Measurements from ENCODE around the gene EPS8L2. TPM values are rescaled to one million over a fixed set of nuclear protein-coding genes. Genes with fewer than 3 reads are reported as not detected.

EPS8L2 gene
- total and polyA plus RNA-seq, 10 donors, result 4.2 to 14.7 (median 7.3) TPM

DNA sequence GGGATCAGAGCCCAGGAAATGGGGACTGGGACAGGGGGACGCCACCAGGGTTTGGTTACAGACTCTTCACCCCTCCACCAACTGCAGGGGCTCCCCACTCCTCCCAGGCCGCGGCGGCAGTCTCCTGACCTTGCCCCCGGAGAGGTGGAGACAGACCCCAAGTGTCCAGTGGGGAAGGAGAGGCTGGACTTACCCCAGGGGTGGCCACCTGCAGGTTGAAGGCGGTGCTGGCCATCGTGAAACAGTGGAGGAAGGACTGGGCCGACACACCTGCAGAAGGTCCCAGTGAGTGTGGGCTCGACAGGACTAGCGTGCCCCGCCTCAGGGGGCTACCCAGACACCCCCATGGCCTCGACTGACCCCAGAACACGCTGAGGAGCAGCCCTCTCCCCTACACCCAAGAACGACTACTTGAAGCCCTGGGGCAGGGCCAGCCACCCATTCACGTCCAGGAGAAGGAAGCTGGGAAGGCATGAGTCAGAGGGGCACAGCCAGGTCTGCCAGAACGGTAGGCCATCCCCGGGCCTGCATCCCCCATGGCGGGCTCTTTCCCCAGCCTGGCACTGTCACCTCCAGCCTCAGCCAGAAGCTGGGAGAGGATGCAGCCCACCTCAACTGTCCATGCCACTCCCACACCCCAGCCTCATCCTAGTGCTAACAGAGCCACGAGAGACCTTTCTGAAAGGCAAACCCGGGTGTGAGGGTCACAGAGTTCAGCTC lies 69.0 kb downstream of the EPS8L2 start:
- H3K36me3 ChIP-seq, result peaks cover 0 to 49% (median 38%) of the 10 kb centered on the region in 6 donors
- no peak overlapping the region for H3K27ac ChIP-seq
- intact Hi-C loops (cut with DNase I; ENCODE audit: low total_unique reads), result no loop called here
- H3K9me3 ChIP-seq, result no peaks in the 10 kb centered on the region
- H3K4me1 ChIP-seq, result peaks cover 14 to 66% (median 44%) of the 10 kb centered on the region in 6 donors
- TF ChIP-seq POLR2AphosphoS5 (IDR thresholded peaks at IDR 0.05), result peak in 1 of 3 donors; percentile 7
- TF ChIP-seq, protein P1, sequence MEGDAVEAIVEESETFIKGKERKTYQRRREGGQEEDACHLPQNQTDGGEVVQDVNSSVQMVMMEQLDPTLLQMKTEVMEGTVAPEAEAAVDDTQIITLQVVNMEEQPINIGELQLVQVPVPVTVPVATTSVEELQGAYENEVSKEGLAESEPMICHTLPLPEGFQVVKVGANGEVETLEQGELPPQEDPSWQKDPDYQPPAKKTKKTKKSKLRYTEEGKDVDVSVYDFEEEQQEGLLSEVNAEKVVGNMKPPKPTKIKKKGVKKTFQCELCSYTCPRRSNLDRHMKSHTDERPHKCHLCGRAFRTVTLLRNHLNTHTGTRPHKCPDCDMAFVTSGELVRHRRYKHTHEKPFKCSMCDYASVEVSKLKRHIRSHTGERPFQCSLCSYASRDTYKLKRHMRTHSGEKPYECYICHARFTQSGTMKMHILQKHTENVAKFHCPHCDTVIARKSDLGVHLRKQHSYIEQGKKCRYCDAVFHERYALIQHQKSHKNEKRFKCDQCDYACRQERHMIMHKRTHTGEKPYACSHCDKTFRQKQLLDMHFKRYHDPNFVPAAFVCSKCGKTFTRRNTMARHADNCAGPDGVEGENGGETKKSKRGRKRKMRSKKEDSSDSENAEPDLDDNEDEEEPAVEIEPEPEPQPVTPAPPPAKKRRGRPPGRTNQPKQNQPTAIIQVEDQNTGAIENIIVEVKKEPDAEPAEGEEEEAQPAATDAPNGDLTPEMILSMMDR (IDR thresholded peaks at IDR 0.05 in 8 of 11, conservative IDR thresholded peaks at IDR 0.05 in 3 of 11), result no peak
- H3K4me3 ChIP-seq, result no peak overlapping the region
- 78 to 85% (median 81%) methylated on average over 19 to 20 of the region's 20 CpGs for WGBS, 5 donors
- DNase-seq, result peak; percentile 76
- no peaks in the 10 kb centered on the region for H3K27me3 ChIP-seq (replicated peaks in 1 of 7)

DNA sequence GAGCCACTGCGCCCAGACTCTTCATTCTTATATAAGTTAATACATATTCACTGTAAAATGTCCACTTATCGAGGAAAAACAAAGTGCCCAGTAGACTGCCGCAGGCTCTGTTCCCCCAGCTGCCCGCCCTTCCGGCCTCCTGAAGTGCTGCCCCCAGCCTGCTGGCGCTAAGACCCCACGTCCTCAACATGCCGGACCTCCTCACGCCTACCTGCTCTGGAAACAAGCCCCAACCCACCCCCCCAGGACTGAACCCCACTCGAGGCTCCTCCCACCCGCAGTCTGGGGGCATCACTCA lies 70.2 kb downstream of the EPS8L2 start:
- no peak for DNase-seq
- 30 to 44% (median 42%) methylated on average over 10 to 11 of the region's 11 CpGs for WGBS, 5 donors
- Histone ChIP-seq H3K4me3 (peak overlapping the region; percentile 46 to 97 (median 76)), H3K36me3 (peaks cover 0 to 37% (median 26%) of the 10 kb centered on the region in 6 donors), H3K4me1 (peaks cover 14 to 73% (median 44%) of the 10 kb centered on the region in 6 donors), H3K9me3 (no peaks in the 10 kb centered on the region), H3K27ac (peak overlapping the region in 2 of 8 donors; percentile 88 to 91), H3K27me3 (replicated peaks in 1 of 7) (no peaks in the 10 kb centered on the region)
- intact Hi-C loops (cut with DNase I; ENCODE audit: low total_unique reads), result no loop called here
- TF ChIP-seq, protein P1 (IDR thresholded peaks at IDR 0.05 in 8 of 11, conservative IDR thresholded peaks at IDR 0.05 in 3 of 11), result no peak
- TF ChIP-seq POLR2AphosphoS5 (IDR thresholded peaks at IDR 0.05), result no peak
- no peak for TF ChIP-seq POLR2A (IDR thresholded peaks at IDR 0.05)

GRCh38 chr11:776561-777287 lies 70.7 kb downstream of the EPS8L2 start:
- H3K36me3 ChIP-seq, result peaks cover 0 to 32% (median 21%) of the 10 kb centered on the region in 6 donors
- no peaks in the 10 kb centered on the region for H3K27me3 ChIP-seq (replicated peaks in 1 of 7)
- WGBS, 5 donors, result 0 to 2% (median 2%) methylated on average over 25 to 65 of the region's 65 CpGs
- H3K4me3 ChIP-seq, result peak overlapping the region; percentile 46 to 97 (median 76)
- H3K27ac ChIP-seq, result peak overlapping the region; percentile 43 to 91 (median 84)
- intact Hi-C loops (cut with DNase I; ENCODE audit: low total_unique reads), result no loop called here
- H3K4me1 ChIP-seq, result peaks cover 14 to 74% (median 44%) of the 10 kb centered on the region in 6 donors
- peak; percentile 88 for DNase-seq
- no peak for TF ChIP-seq POLR2AphosphoS5 (IDR thresholded peaks at IDR 0.05)
- TF ChIP-seq, protein P1 (IDR thresholded peaks at IDR 0.05 in 8 of 11, conservative IDR thresholded peaks at IDR 0.05 in 3 of 11), result no peak
- TF ChIP-seq POLR2A (IDR thresholded peaks at IDR 0.05), result no peak
- no peaks in the 10 kb centered on the region for H3K9me3 ChIP-seq

Other genes with a start within 250 kb of the EPS8L2 start
- gene RNH1, start 199.0 kb upstream of the EPS8L2 start, total RNA-seq, result 100 to 1,000 TPM; 133 to 159 (median 147) TPM
- 100 to 1,000 TPM in 1 of 3 donors, 10 to 100 TPM in 2; 72.8 to 143 (median 83.8) TPM for gene RNH1, start 199.0 kb upstream of the EPS8L2 start, polyA plus RNA-seq
- 10 to 100 TPM; 16.6 to 33.6 (median 30.3) TPM for gene HRAS, start 170.7 kb upstream of the EPS8L2 start, total RNA-seq
- 10 to 100 TPM; 70.0 to 90.9 (median 90.7) TPM for gene HRAS, start 170.7 kb upstream of the EPS8L2 start, polyA plus RNA-seq
- 1 to 10 TPM; 1.0 to 3.3 (median 2.2) TPM for gene LRRC56, start 168.7 kb upstream of the EPS8L2 start, total RNA-seq
- gene LRRC56, start 168.7 kb upstream of the EPS8L2 start, polyA plus RNA-seq, result 1 to 10 TPM; 2.2 to 4.6 (median 4.1) TPM
- 10 to 100 TPM in 1 of 7 donors, 1 to 10 TPM in 6; 3.9 to 10.1 (median 6.3) TPM for gene LMNTD2, start 145.5 kb upstream of the EPS8L2 start, total RNA-seq
- gene LMNTD2, start 145.5 kb upstream of the EPS8L2 start, polyA plus RNA-seq, result 1 to 10 TPM; 5.0 to 8.3 (median 5.1) TPM
- gene RASSF7, start 145.3 kb upstream of the EPS8L2 start, total RNA-seq, result 10 to 100 TPM in 6 of 7 donors, 1 to 10 TPM in 1; 8.3 to 39.6 (median 20.4) TPM
- 10 to 100 TPM; 29.7 to 34.5 (median 30.7) TPM for gene RASSF7, start 145.3 kb upstream of the EPS8L2 start, polyA plus RNA-seq
- gene PHRF1, start 129.8 kb upstream of the EPS8L2 start, total RNA-seq, result 10 to 100 TPM; 24.2 to 41.5 (median 33.2) TPM
- gene PHRF1, start 129.8 kb upstream of the EPS8L2 start, polyA plus RNA-seq, result 10 to 100 TPM in 1 of 3 donors, 1 to 10 TPM in 2; 7.3 to 27.6 (median 8.4) TPM
- gene IRF7, start 90.3 kb upstream of the EPS8L2 start, total RNA-seq, result 10 to 100 TPM; 53.0 to 88.8 (median 85.3) TPM
- 10 to 100 TPM; 52.3 to 99.1 (median 73.9) TPM for gene IRF7, start 90.3 kb upstream of the EPS8L2 start, polyA plus RNA-seq
- gene CDHR5, start 81.3 kb upstream of the EPS8L2 start, total RNA-seq, result not detected
- under 1 TPM; 0.02 to 0.16 (median 0.03) TPM for gene CDHR5, start 81.3 kb upstream of the EPS8L2 start, polyA plus RNA-seq
- 1 to 10 TPM in 4 of 7 donors, not detected in 3; 1.2 to 3.8 (median 2.8) TPM for gene SCT, start 79.0 kb upstream of the EPS8L2 start, total RNA-seq
- gene SCT, start 79.0 kb upstream of the EPS8L2 start, polyA plus RNA-seq, result 1 to 10 TPM; 1.1 to 1.7 (median 1.5) TPM
- under 1 TPM in 4 of 7 donors, not detected in 3; 0.44 to 0.86 (median 0.60) TPM for gene DRD4, start 69.0 kb upstream of the EPS8L2 start, total RNA-seq
- under 1 TPM; 0.12 to 0.43 (median 0.26) TPM for gene DRD4, start 69.0 kb upstream of the EPS8L2 start, polyA plus RNA-seq
- 10 to 100 TPM; 28.3 to 44.9 (median 31.7) TPM for gene DEAF1, start 11.0 kb upstream of the EPS8L2 start, total RNA-seq
- gene DEAF1, start 11.0 kb upstream of the EPS8L2 start, polyA plus RNA-seq, result 10 to 100 TPM; 21.8 to 31.4 (median 25.1) TPM
- gene TMEM80, start 10.4 kb upstream of the EPS8L2 start, total RNA-seq, result 10 to 100 TPM; 20.1 to 37.6 (median 32.4) TPM
- gene TMEM80, start 10.4 kb upstream of the EPS8L2 start, polyA plus RNA-seq, result 10 to 100 TPM; 18.7 to 30.8 (median 24.7) TPM
- gene TALDO1, start 41.2 kb downstream of the EPS8L2 start, total RNA-seq, result 100 to 1,000 TPM; 160 to 292 (median 229) TPM
- gene TALDO1, start 41.2 kb downstream of the EPS8L2 start, polyA plus RNA-seq, result 100 to 1,000 TPM; 108 to 177 (median 125) TPM
- gene GATD1, start 71.3 kb downstream of the EPS8L2 start, total RNA-seq, result 10 to 100 TPM; 26.0 to 56.4 (median 50.9) TPM
- 10 to 100 TPM; 13.9 to 44.5 (median 17.4) TPM for gene GATD1, start 71.3 kb downstream of the EPS8L2 start, polyA plus RNA-seq
- under 1 TPM in 1 of 7 donors, not detected in 6; 0.42 TPM for gene CEND1, start 83.9 kb downstream of the EPS8L2 start, total RNA-seq
- gene CEND1, start 83.9 kb downstream of the EPS8L2 start, polyA plus RNA-seq, result under 1 TPM in 2 of 3 donors, not detected in 1; 0.29 to 0.42 TPM
- 10 to 100 TPM in 6 of 7 donors, 1 to 10 TPM in 1; 8.9 to 23.2 (median 14.5) TPM for gene SLC25A22, start 92.0 kb downstream of the EPS8L2 start, total RNA-seq
- 10 to 100 TPM in 1 of 3 donors, 1 to 10 TPM in 2; 6.3 to 14.5 (median 8.5) TPM for gene SLC25A22, start 92.0 kb downstream of the EPS8L2 start, polyA plus RNA-seq
- 10 to 100 TPM; 18.1 to 26.4 (median 19.3) TPM for gene PIDD1, start 99.0 kb downstream of the EPS8L2 start, total RNA-seq
- 10 to 100 TPM; 16.8 to 42.7 (median 32.8) TPM for gene PIDD1, start 99.0 kb downstream of the EPS8L2 start, polyA plus RNA-seq
- 1,000 to 10,000 TPM in 4 of 7 donors, 100 to 1,000 TPM in 3; 514 to 2,829 (median 2,309) TPM for gene RPLP2, start 103.7 kb downstream of the EPS8L2 start, total RNA-seq
- gene RPLP2, start 103.7 kb downstream of the EPS8L2 start, polyA plus RNA-seq, result 1,000 to 10,000 TPM; 3,174 to 3,944 (median 3,784) TPM
- 100 to 1,000 TPM in 5 of 7 donors, 10 to 100 TPM in 2; 65.8 to 131 (median 113) TPM for gene PNPLA2, start 112.7 kb downstream of the EPS8L2 start, total RNA-seq
- gene PNPLA2, start 112.7 kb downstream of the EPS8L2 start, polyA plus RNA-seq, result 100 to 1,000 TPM in 1 of 3 donors, 10 to 100 TPM in 2; 46.3 to 103 (median 75.0) TPM
- gene CRACR2B, start 121.7 kb downstream of the EPS8L2 start, total RNA-seq, result 10 to 100 TPM; 10.2 to 28.0 (median 15.3) TPM
- gene CRACR2B, start 121.7 kb downstream of the EPS8L2 start, polyA plus RNA-seq, result 10 to 100 TPM in 2 of 3 donors, 1 to 10 TPM in 1; 6.1 to 34.1 (median 12.6) TPM
- 100 to 1,000 TPM in 3 of 7 donors, 10 to 100 TPM in 4; 69.7 to 142 (median 80.1) TPM for gene CD151, start 126.7 kb downstream of the EPS8L2 start, total RNA-seq
- gene CD151, start 126.7 kb downstream of the EPS8L2 start, polyA plus RNA-seq, result 100 to 1,000 TPM in 1 of 3 donors, 10 to 100 TPM in 2; 38.0 to 111 (median 82.8) TPM
- gene POLR2L, start 136.3 kb downstream of the EPS8L2 start, total RNA-seq, result 10 to 100 TPM; 24.6 to 95.3 (median 62.5) TPM
- gene POLR2L, start 136.3 kb downstream of the EPS8L2 start, polyA plus RNA-seq, result 100 to 1,000 TPM in 1 of 3 donors, 10 to 100 TPM in 2; 55.2 to 131 (median 94.0) TPM
- 100 to 1,000 TPM in 5 of 7 donors, 10 to 100 TPM in 2; 91.3 to 140 (median 122) TPM for gene TSPAN4, start 136.6 kb downstream of the EPS8L2 start, total RNA-seq
- 10 to 100 TPM; 32.1 to 67.4 (median 52.1) TPM for gene TSPAN4, start 136.6 kb downstream of the EPS8L2 start, polyA plus RNA-seq
- gene CHID1, start 204.6 kb downstream of the EPS8L2 start, total RNA-seq, result 100 to 1,000 TPM in 6 of 7 donors, 10 to 100 TPM in 1; 82.2 to 218 (median 121) TPM
- 10 to 100 TPM; 37.2 to 63.2 (median 39.3) TPM for gene CHID1, start 204.6 kb downstream of the EPS8L2 start, polyA plus RNA-seq
- 100 to 1,000 TPM; 139 to 321 (median 170) TPM for gene AP2A2, start 219.6 kb downstream of the EPS8L2 start, total RNA-seq
- gene AP2A2, start 219.6 kb downstream of the EPS8L2 start, polyA plus RNA-seq, result 100 to 1,000 TPM in 1 of 3 donors, 10 to 100 TPM in 2; 32.7 to 102 (median 34.1) TPM

All from spleen (tissue), 11 donors.